HEK293 (cell line): ENCODE results near the gene USE1.

ENCODE experiments used
- FEZF1 ChIP-seq: fragments of 450-650 bp; formaldehyde crosslinking; IDR thresholded peaks from 2 replicates; pipeline ENCODE4 v1.5.1; 2016; ENCODE audit warnings: missing biosample characterization, missing genetic modification characterization
- GLIS1 ChIP-seq: fragments of 450-650 bp; formaldehyde crosslinking; IDR thresholded peaks from 2 replicates; pipeline ENCODE4 v1.5.1; 2016; ENCODE audit warnings: missing biosample characterization, missing genetic modification characterization
- KLF9 ChIP-seq: fragments of 450-650 bp; formaldehyde crosslinking; IDR thresholded peaks from 2 replicates; pipeline ENCODE4 v1.5.1; 2016; ENCODE audit warnings: missing biosample characterization, missing genetic modification characterization, low read depth
- PATZ1 ChIP-seq: fragments of 450-650 bp; formaldehyde crosslinking; IDR thresholded peaks from 2 replicates; pipeline ENCODE4 v1.5.1; 2016; ENCODE audit warnings: missing biosample characterization, missing genetic modification characterization
- RBAK ChIP-seq: fragments of 450-650 bp; formaldehyde crosslinking; IDR thresholded peaks from 2 replicates; pipeline ENCODE4 v1.5.1; 2016; ENCODE audit warnings: missing biosample characterization, missing genetic modification characterization
- SCRT2 ChIP-seq: fragments of 450-650 bp; formaldehyde crosslinking; IDR thresholded peaks from 2 replicates; pipeline ENCODE4 v1.5.1; 2016; ENCODE audit warnings: missing biosample characterization, missing genetic modification characterization
- TSHZ1 ChIP-seq: fragments of 450-650 bp; formaldehyde crosslinking; IDR thresholded peaks from 2 replicates; pipeline ENCODE4 v1.5.1; 2016; ENCODE audit warnings: missing biosample characterization, missing genetic modification characterization, borderline replicate concordance
- ZFHX2 ChIP-seq: fragments of 450-650 bp; formaldehyde crosslinking; conservative IDR thresholded peaks from 2 replicates; pipeline ENCODE4 v1.5.1; 2016; ENCODE audit warnings: missing biosample characterization, missing genetic modification characterization
- ZNF26 ChIP-seq: fragments of 450-650 bp; formaldehyde crosslinking; IDR thresholded peaks from 2 replicates; pipeline ENCODE4 v1.5.1; 2016; ENCODE audit warnings: missing biosample characterization, missing genetic modification characterization
- ZNF292 ChIP-seq: fragments of 450-650 bp; formaldehyde crosslinking; IDR thresholded peaks from 2 replicates; pipeline ENCODE4 v1.5.1; 2016; ENCODE audit warnings: low read depth, missing biosample characterization, missing genetic modification characterization, borderline replicate concordance
- ZNF354C ChIP-seq: fragments of 450-650 bp; formaldehyde crosslinking; IDR thresholded peaks from 2 replicates; pipeline ENCODE4 v1.5.1; 2016; ENCODE audit warnings: missing biosample characterization, missing genetic modification characterization, low read depth, borderline replicate concordance
- ZNF362 ChIP-seq: fragments of 450-650 bp; formaldehyde crosslinking; IDR thresholded peaks from 2 replicates; pipeline ENCODE4 v1.5.1; 2016; ENCODE audit warnings: missing biosample characterization, missing genetic modification characterization
- ZNF37A ChIP-seq: fragments of 450-650 bp; IDR thresholded peaks from 2 replicates; pipeline ENCODE4 v1.5.1; 2018; ENCODE audit warnings: missing biosample characterization, missing genetic modification characterization
- ZNF394 ChIP-seq: fragments of 450-650 bp; formaldehyde crosslinking; IDR thresholded peaks from 2 replicates; pipeline ENCODE4 v1.5.1; 2016; ENCODE audit warnings: missing biosample characterization, missing genetic modification characterization, mild to moderate bottlenecking, moderate library complexity, borderline replicate concordance
- ZNF433 ChIP-seq: fragments of 450-650 bp; formaldehyde crosslinking; IDR thresholded peaks from 2 replicates; pipeline ENCODE4 v1.5.1; 2016; ENCODE audit warnings: missing biosample characterization, missing genetic modification characterization, low read depth
- ZNF449 ChIP-seq: fragments of 450-650 bp; formaldehyde crosslinking; IDR thresholded peaks from 2 replicates; pipeline ENCODE4 v1.5.1; 2017; ENCODE audit warnings: missing biosample characterization, mild to moderate bottlenecking, missing genetic modification characterization, moderate library complexity
- ZNF654 ChIP-seq: fragments of 450-650 bp; formaldehyde crosslinking; IDR thresholded peaks from 2 replicates; pipeline ENCODE4 v1.5.1; 2016; ENCODE audit warnings: low read depth, missing biosample characterization, missing genetic modification characterization
- ZNF677 ChIP-seq: fragments of 450-650 bp; IDR thresholded peaks from 2 replicates; pipeline ENCODE4 v1.5.0; 2018; ENCODE audit warnings: missing biosample characterization, mild to moderate bottlenecking, missing genetic modification characterization, moderate library complexity
- ZNF707 ChIP-seq: fragments of 450-650 bp; formaldehyde crosslinking; IDR thresholded peaks from 2 replicates; pipeline ENCODE4 v1.5.1; 2016; ENCODE audit warnings: missing biosample characterization, missing genetic modification characterization
- ZNF76 ChIP-seq: fragments of 450-650 bp; formaldehyde crosslinking; IDR thresholded peaks from 2 replicates; pipeline ENCODE4; 2016; ENCODE audit warnings: low read depth, missing biosample characterization, missing genetic modification characterization, borderline replicate concordance
- ZNF768 ChIP-seq: fragments of 450-650 bp; formaldehyde crosslinking; IDR thresholded peaks from 2 replicates; pipeline ENCODE4 v1.5.1; 2018; ENCODE audit warnings: missing biosample characterization, mild to moderate bottlenecking, missing genetic modification characterization
- ZNF777 ChIP-seq: fragments of 450-650 bp; formaldehyde crosslinking; IDR thresholded peaks from 2 replicates; pipeline ENCODE4 v1.5.1; 2017; ENCODE audit warnings: missing biosample characterization, missing genetic modification characterization, borderline replicate concordance
- ZSCAN5A ChIP-seq: fragments of 450-650 bp; formaldehyde crosslinking; IDR thresholded peaks from 2 replicates; pipeline ENCODE4 v1.5.1; 2016; ENCODE audit warnings: missing biosample characterization, missing genetic modification characterization
- ZXDB ChIP-seq: fragments of 450-650 bp; formaldehyde crosslinking; IDR thresholded peaks from 2 replicates; pipeline ENCODE4 v1.5.1; 2016; ENCODE audit warnings: missing biosample characterization, missing genetic modification characterization

The USE1 gene

GRCh38 chr19:17244618-17245534 is 29.7 kb downstream of the USE1 start (continued):
- TF ChIP-seq ZSCAN5A (tag by site-specific recombination), result no peak
- no peak for TF ChIP-seq SCRT2
- no peak for TF ChIP-seq ZNF768 (tag by site-specific recombination)
- TF ChIP-seq ZNF677, result no peak
- TF ChIP-seq ZNF654 (tag by site-specific recombination), result no peak
- no peak for TF ChIP-seq TSHZ1 (tag by site-specific recombination)
- TF ChIP-seq ZNF707 (tag by site-specific recombination), result no peak
- 0 out of 2 replicates have a peak, but pooled peaks have one; percentile 19 for TF ChIP-seq ZNF76
- TF ChIP-seq ZNF354C (tag by site-specific recombination), result no peak
- no peak for TF ChIP-seq ZNF449 (tag by site-specific recombination)
- no peak for TF ChIP-seq ZNF26 (tag by site-specific recombination)
- TF ChIP-seq ZFHX2, result no peak
- no peak for TF ChIP-seq GLIS1 (tag by site-specific recombination)
- no peak for TF ChIP-seq ZNF292 (tag by site-specific recombination)
- no peak for TF ChIP-seq ZNF777 (tag by site-specific recombination)
- peak; percentile 38; the same call in 1 of the 2 replicates for TF ChIP-seq ZXDB (tag by site-specific recombination)
- no peak for TF ChIP-seq ZNF362 (tag by site-specific recombination)
- no peak for TF ChIP-seq ZNF433
- no peak for TF ChIP-seq FEZF1 (tag by site-specific recombination)
- no peak for TF ChIP-seq RBAK (tag by site-specific recombination)
- peak; percentile 73 for TF ChIP-seq PATZ1 (tag by site-specific recombination)
- no peak for TF ChIP-seq KLF9
- TF ChIP-seq ZNF37A (tag by site-specific recombination), result no peak
- 0 out of 2 replicates have a peak, but pooled peaks have one; percentile 12 for TF ChIP-seq ZNF394
